HCT116 (cell line): Measurements from ENCODE around the gene HGFAC. TPM values are rescaled to one million over a fixed set of nuclear protein-coding genes. Genes with fewer than 3 reads are reported as not detected.

ENCODE experiments used
- ATAC-seq: fragments of 200-7000 bp; cut with Tn5 transposase; 2 replicates; pipeline ENCODE4 v1.9.1; 2020; ENCODE audit warnings: mild to moderate bottlenecking, moderate library complexity
- BruUV-seq: library from RNA; stranded (reverse); fragments of 400-500 nt; replicated peaks from 2 replicates; lab custom pipeline; 2021; lab: Mats Ljungman, UMichigan
- CTCF ChIA-PET: fragments of 300-600 bp; sonication (Branson Sonifier 250); formaldehyde crosslinking; loops from one replicate; lab custom pipeline; 2021; ENCODE audit warnings: antibody characterized with exemption; lab: Charles Lee
- POLR2A ChIA-PET: fragments of 300-600, 350-600 bp; sonication (Branson Sonifier 250); formaldehyde crosslinking; loops from one replicate; lab custom pipeline; 2021; ENCODE audit warnings: antibody characterized with exemption; lab: Charles Lee
- RAD21 ChIA-PET, 2 experiments: fragments of 300-600 bp; sonication (Branson Sonifier 250); formaldehyde crosslinking; loops; one replicate each; lab custom pipeline; 2023; ENCODE audit warnings: low total read pairs in 2 of 2; ENCODE audit not compliant: uncharacterized antibody in 2 of 2, unreplicated experiment in 2 of 2, low non-redundant PET in 1 of 2; lab: Charles Lee
- DNase-seq: peaks from one replicate; pipeline ENCODE4 v3.0.0-alpha.2; 2010; ENCODE audit warnings: low read depth, low spot score
- H2AFZ ChIP-seq: fragments of 200-600 bp; shearing (Covaris generic), sonication (generic); 2 replicates; pipeline ENCODE4 v1.6.1; 2017; ENCODE audit warnings: low read depth, mixed run types, mixed read lengths, antibody characterized with exemption, low read length; ENCODE audit not compliant: poor library complexity, severe bottlenecking
- H3K27ac ChIP-seq: 2 replicates; pipeline ENCODE4 v1.5.1; 2012; ENCODE audit warnings: low read depth, low read length
- H3K27me3 ChIP-seq: fragments of 200-600 bp; sonication (generic); 2 replicates; pipeline ENCODE4 v1.6.1; 2016; ENCODE audit warnings: mixed run types, low read length, mixed read lengths; ENCODE audit not compliant: insufficient read depth
- H3K36me3 ChIP-seq, 2 experiments: fragments of 200-500 bp in 1 of 2; fragments of 200-600 bp in 1 of 2; sonication (Bioruptor generic) in 1 of 2; sonication (generic) in 1 of 2; 2 replicates each; pipeline versions ENCODE4 v1.5.1 to v1.6.1; 2014 to 2016; ENCODE audit warnings: low read length in 2 of 2, inconsistent platforms in 1 of 2, mixed read lengths in 1 of 2, mixed run types in 1 of 2; ENCODE audit not compliant: insufficient read depth in 2 of 2, control insufficient read depth in 1 of 2
- H3K4me1 ChIP-seq, 2 experiments: fragments of 200-600 bp in 1 of 2; sonication (generic) in 1 of 2; 2 replicates each; pipeline versions ENCODE4 v1.5.1 to v1.6.1; 2012 to 2017; ENCODE audit warnings: low read length in 2 of 2, inconsistent platforms in 1 of 2, mild to moderate bottlenecking in 1 of 2, mixed read lengths in 1 of 2, mixed run types in 1 of 2, moderate library complexity in 1 of 2; ENCODE audit not compliant: insufficient read depth in 2 of 2, control insufficient read depth in 1 of 2
- H3K4me2 ChIP-seq: fragments of 200-600 bp; sonication (generic); 2 replicates; pipeline ENCODE4 v1.6.1; 2017; ENCODE audit warnings: mixed run types, low read length, mixed read lengths
- H3K4me3 ChIP-seq, 2 experiments: fragments of 200-600 bp in 1 of 2; sonication (generic) in 1 of 2; replicated peaks in 1 of 2; 2 replicates each; pipeline ENCODE4 v1.5.1; 2011 to 2016; ENCODE audit warnings: low read length in 2 of 2, control low read depth in 1 of 2, low read depth in 1 of 2, mild to moderate bottlenecking in 1 of 2, mixed read lengths in 1 of 2, mixed run types in 1 of 2
- H3K79me2 ChIP-seq: fragments of 200-600 bp; sonication (generic); 2 replicates; pipeline ENCODE4 v1.6.1; 2017; ENCODE audit warnings: mild to moderate bottlenecking, mixed run types, low read length, moderate library complexity, mixed read lengths; ENCODE audit not compliant: insufficient read depth
- H3K9ac ChIP-seq: fragments of 200-600 bp; sonication (generic); 2 replicates; pipeline ENCODE4 v1.6.1; 2016; ENCODE audit warnings: low read length, mixed read lengths
- H3K9me2 ChIP-seq: fragments of 200-600 bp; sonication (generic), shearing (Covaris generic); 2 replicates; pipeline ENCODE4 v1.6.1; 2017; ENCODE audit warnings: mixed run types, mild to moderate bottlenecking, moderate library complexity; ENCODE audit not compliant: insufficient read depth
- H3K9me3 ChIP-seq, 2 experiments: fragments of 200-500 bp in 1 of 2; fragments of 200-600 bp in 1 of 2; sonication (Bioruptor generic) in 1 of 2; sonication (generic) in 1 of 2; 2 replicates each; pipeline ENCODE4 v1.6.1; 2014 to 2017; ENCODE audit warnings: low read length in 2 of 2, mixed read lengths in 2 of 2, inconsistent platforms in 1 of 2, low read depth in 1 of 2, mild to moderate bottlenecking in 1 of 2, mixed run types in 1 of 2, moderate library complexity in 1 of 2; ENCODE audit not compliant: control insufficient read depth in 1 of 2, insufficient read depth in 1 of 2
- H4K20me1 ChIP-seq: fragments of 200-600 bp; sonication (generic), shearing (Covaris generic); 2 replicates; pipeline ENCODE4 v1.6.1; 2017; ENCODE audit warnings: mixed run types, mild to moderate bottlenecking, moderate library complexity; ENCODE audit not compliant: insufficient read depth
- CBX3 ChIP-seq: IDR thresholded peaks from 2 replicates; pipeline ENCODE4 v1.6.1; 2012; ENCODE audit warnings: low read depth
- EGR1 ChIP-seq: IDR thresholded peaks from 2 replicates; pipeline ENCODE4 v1.6.1; 2012; ENCODE audit warnings: low read depth
- ELF1 ChIP-seq: IDR thresholded peaks from 2 replicates; pipeline ENCODE4 v1.6.1; 2012; ENCODE audit warnings: low read depth, borderline replicate concordance
- EZH2 ChIP-seq: fragments of 200-600 bp; sonication (generic); IDR thresholded peaks from 2 replicates; pipeline ENCODE4 v1.6.1; 2017; ENCODE audit warnings: antibody characterized with exemption, mixed run types
- EZH2phosphoT487 ChIP-seq: fragments of 200-600 bp; IDR thresholded peaks from 2 replicates; pipeline ENCODE4 v1.6.1; 2018; ENCODE audit warnings: antibody characterized with exemption, borderline replicate concordance
- FOSL1 ChIP-seq: IDR thresholded peaks from 2 replicates; pipeline ENCODE4 v1.6.1; 2012; ENCODE audit warnings: low read depth
- JUND ChIP-seq: IDR thresholded peaks from 2 replicates; pipeline ENCODE4 v1.6.1; 2012
- POLR2A ChIP-seq: IDR thresholded peaks from 2 replicates; pipeline ENCODE4 v1.7.0; 2011; ENCODE audit warnings: borderline replicate concordance; ENCODE audit not compliant: insufficient read depth, insufficient read length; ENCODE audit errors: extremely low read depth
- POLR2AphosphoS5 ChIP-seq: IDR thresholded peaks from 2 replicates; pipeline ENCODE4 v1.6.1; 2011; ENCODE audit warnings: mild to moderate bottlenecking, low read depth, low read length, moderate library complexity
- RAD21 ChIP-seq: IDR thresholded peaks from 2 replicates; pipeline ENCODE4 v1.6.1; 2012; ENCODE audit warnings: low read depth, mild to moderate bottlenecking
- SIN3A ChIP-seq: IDR thresholded peaks from 2 replicates; pipeline ENCODE4 v1.6.1; 2012; ENCODE audit warnings: low read depth
- SP1 ChIP-seq: IDR thresholded peaks from 2 replicates; pipeline ENCODE4 v1.6.1; 2012; ENCODE audit warnings: low read depth
- SRF ChIP-seq: IDR thresholded peaks from 2 replicates; pipeline ENCODE4 v1.6.1; 2012; ENCODE audit warnings: low read depth
- TCF7L2 ChIP-seq: IDR thresholded peaks from 2 replicates; pipeline ENCODE4 v1.7.0; 2011; ENCODE audit warnings: borderline replicate concordance, inconsistent platforms; ENCODE audit not compliant: insufficient read depth, insufficient read length; ENCODE audit errors: extremely low read depth
- YY1 ChIP-seq: IDR thresholded peaks from 2 replicates; pipeline ENCODE4 v1.6.1; 2011; ENCODE audit warnings: low read length, low read depth, moderate library complexity, mild to moderate bottlenecking; ENCODE audit not compliant: insufficient replicate concordance; ENCODE audit errors: extremely low read depth
- ZFX ChIP-seq: fragments of 450-650 bp; IDR thresholded peaks from 2 replicates; pipeline ENCODE4 v1.6.1; 2017
- intact Hi-C: fragments of 100-400 bp; cut with micrococcal nuclease; formaldehyde crosslinking; loops from 2 replicates; pipeline ENCODE4 v1.10.0; 2022
- total RNA-seq: library from RNA; stranded (reverse); gene quantifications from one replicate; pipeline ENCODE4 v1.2.1, GENCODE V29; 2021; ENCODE audit not compliant: unreplicated experiment
- TF ChIP-seq, protein P1 (sequence below): IDR thresholded peaks from 2 replicates; pipeline ENCODE4 v1.6.1; 2012
- TF ChIP-seq, protein P2 (sequence below), 3 experiments: fragments of 200-600 bp in 1 of 3; sonication (generic) in 1 of 3; IDR thresholded peaks in 2 of 3; conservative IDR thresholded peaks in 1 of 3; 2 replicates each; pipeline ENCODE4 v1.5.1; 2012 to 2017; ENCODE audit warnings: low read depth in 2 of 3, low read length in 2 of 3, antibody characterized with exemption in 1 of 3, borderline replicate concordance in 1 of 3, control low read depth in 1 of 3, mild to moderate bottlenecking in 1 of 3, mixed read lengths in 1 of 3, mixed run types in 1 of 3, moderate library complexity in 1 of 3; ENCODE audit not compliant: insufficient read depth in 1 of 3
- TF ChIP-seq, protein P3 (sequence below): IDR thresholded peaks from 2 replicates; pipeline ENCODE4 v1.6.1; 2012
- TF ChIP-seq, protein P4 (sequence below): IDR thresholded peaks from 2 replicates; pipeline ENCODE4 v1.6.1; 2011; ENCODE audit warnings: mild to moderate bottlenecking, low read length, moderate library complexity; ENCODE audit not compliant: insufficient replicate concordance; ENCODE audit errors: extremely low read depth

The HGFAC gene
- total RNA-seq, 1 experiment from 2014 or later: 1.1 TPM

DNA sequence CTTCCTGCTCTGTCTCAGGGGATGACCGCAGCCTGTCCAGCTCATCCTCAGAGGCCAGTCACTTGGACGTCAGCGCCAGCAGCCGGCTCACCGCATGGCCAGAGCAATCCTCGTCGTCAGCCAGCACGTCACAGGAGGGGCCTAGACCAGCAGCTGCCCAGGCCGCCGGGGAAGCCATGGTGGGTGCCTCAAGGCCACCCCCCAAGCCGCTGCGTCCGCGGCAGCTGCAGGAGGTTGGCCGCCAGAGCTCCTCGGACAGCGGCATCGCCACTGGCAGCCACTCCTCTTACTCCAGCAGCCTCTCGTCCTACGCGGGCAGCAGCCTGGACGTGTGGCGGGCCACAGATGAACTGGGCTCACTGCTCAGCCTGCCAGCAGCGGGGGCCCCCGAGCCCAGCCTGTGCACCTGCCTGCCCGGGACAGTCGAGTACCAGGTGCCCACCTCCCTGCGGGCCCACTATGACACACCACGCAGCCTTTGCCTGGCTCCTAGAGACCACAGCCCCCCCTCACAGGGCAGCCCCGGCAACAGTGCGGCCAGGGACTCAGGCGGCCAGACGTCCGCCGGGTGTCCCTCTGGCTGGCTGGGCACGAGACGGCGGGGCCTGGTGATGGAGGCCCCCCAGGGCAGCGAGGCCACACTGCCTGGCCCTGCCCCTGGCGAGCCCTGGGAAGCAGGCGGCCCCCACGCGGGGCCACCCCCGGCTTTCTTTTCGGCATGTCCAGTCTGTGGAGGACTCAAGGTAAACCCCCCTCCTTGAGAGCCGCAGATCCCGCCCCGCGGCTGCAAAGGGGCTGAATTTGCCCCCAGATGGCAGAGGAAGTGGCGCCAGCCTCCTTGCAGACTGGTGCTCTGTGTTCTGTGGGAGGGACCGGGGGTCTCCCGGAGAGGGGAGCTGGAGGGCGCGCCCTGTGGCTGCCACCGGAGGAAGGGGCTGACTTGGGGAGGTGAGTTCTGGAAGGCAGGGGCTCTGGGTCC, 51.3 kb downstream of the HGFAC start:
- no peak for DNase-seq
- BruUV-seq: no TSS peak

More for the DNA sequence above, 51.3 kb downstream of the HGFAC start:
- Histone ChIP-seq H3K9me3 (no peaks in the 10 kb centered on the region), H3K4me2 (no peak overlapping the region), H3K4me1 (no peaks in the 10 kb centered on the region), H3K27me3 (no peaks in the 10 kb centered on the region), H4K20me1 (no peaks in the 10 kb centered on the region), H3K9me2 (no peaks in the 10 kb centered on the region), H3K36me3 (no peaks in the 10 kb centered on the region), H2AFZ (no peak overlapping the region), H3K27ac (no peak overlapping the region), H3K9ac (no peak overlapping the region), H3K4me3 (no peak overlapping the region), H3K79me2 (no peaks in the 10 kb centered on the region)
- intact Hi-C loops: no loop called here
- POLR2A ChIA-PET: no interaction called here
- CTCF ChIA-PET: no interaction called here
- TF ChIP-seq YY1: no peak
- TF ChIP-seq, protein P1, sequence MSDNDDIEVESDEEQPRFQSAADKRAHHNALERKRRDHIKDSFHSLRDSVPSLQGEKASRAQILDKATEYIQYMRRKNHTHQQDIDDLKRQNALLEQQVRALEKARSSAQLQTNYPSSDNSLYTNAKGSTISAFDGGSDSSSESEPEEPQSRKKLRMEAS: no peak
- TF ChIP-seq CBX3: no peak
- TF ChIP-seq, protein P2, sequence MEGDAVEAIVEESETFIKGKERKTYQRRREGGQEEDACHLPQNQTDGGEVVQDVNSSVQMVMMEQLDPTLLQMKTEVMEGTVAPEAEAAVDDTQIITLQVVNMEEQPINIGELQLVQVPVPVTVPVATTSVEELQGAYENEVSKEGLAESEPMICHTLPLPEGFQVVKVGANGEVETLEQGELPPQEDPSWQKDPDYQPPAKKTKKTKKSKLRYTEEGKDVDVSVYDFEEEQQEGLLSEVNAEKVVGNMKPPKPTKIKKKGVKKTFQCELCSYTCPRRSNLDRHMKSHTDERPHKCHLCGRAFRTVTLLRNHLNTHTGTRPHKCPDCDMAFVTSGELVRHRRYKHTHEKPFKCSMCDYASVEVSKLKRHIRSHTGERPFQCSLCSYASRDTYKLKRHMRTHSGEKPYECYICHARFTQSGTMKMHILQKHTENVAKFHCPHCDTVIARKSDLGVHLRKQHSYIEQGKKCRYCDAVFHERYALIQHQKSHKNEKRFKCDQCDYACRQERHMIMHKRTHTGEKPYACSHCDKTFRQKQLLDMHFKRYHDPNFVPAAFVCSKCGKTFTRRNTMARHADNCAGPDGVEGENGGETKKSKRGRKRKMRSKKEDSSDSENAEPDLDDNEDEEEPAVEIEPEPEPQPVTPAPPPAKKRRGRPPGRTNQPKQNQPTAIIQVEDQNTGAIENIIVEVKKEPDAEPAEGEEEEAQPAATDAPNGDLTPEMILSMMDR (IDR thresholded peaks at IDR 0.05 in 2 of 3, conservative IDR thresholded peaks at IDR 0.05 in 1 of 3; ENCODE audit: borderline replicate concordance in 1 of 3, insufficient read depth in 1 of 3, low read depth in 2 of 3, low read length in 2 of 3): no peak
- no peak for TF ChIP-seq SP1
- TF ChIP-seq EGR1: no peak
- no peak for TF ChIP-seq JUND
- TF ChIP-seq RAD21: no peak
- TF ChIP-seq TCF7L2: no peak
- TF ChIP-seq, protein P3, sequence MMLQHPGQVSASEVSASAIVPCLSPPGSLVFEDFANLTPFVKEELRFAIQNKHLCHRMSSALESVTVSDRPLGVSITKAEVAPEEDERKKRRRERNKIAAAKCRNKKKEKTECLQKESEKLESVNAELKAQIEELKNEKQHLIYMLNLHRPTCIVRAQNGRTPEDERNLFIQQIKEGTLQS: no peak
- TF ChIP-seq POLR2A: no peak
- no peak for TF ChIP-seq SRF
- TF ChIP-seq SIN3A: no peak
- no peak for TF ChIP-seq EZH2
- no peak for TF ChIP-seq POLR2AphosphoS5
- TF ChIP-seq, protein P4, sequence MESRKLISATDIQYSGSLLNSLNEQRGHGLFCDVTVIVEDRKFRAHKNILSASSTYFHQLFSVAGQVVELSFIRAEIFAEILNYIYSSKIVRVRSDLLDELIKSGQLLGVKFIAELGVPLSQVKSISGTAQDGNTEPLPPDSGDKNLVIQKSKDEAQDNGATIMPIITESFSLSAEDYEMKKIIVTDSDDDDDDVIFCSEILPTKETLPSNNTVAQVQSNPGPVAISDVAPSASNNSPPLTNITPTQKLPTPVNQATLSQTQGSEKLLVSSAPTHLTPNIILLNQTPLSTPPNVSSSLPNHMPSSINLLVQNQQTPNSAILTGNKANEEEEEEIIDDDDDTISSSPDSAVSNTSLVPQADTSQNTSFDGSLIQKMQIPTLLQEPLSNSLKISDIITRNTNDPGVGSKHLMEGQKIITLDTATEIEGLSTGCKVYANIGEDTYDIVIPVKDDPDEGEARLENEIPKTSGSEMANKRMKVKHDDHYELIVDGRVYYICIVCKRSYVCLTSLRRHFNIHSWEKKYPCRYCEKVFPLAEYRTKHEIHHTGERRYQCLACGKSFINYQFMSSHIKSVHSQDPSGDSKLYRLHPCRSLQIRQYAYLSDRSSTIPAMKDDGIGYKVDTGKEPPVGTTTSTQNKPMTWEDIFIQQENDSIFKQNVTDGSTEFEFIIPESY: no peak
- no peak for TF ChIP-seq ELF1
- no peak for TF ChIP-seq ZFX
- TF ChIP-seq FOSL1: no peak
- TF ChIP-seq EZH2phosphoT487: no peak
- RAD21 ChIA-PET: no interaction called here
- no peak for ATAC-seq
